ENCODE measurements around the gene CPA3.

- TF ChIP-seq, protein P1, sequence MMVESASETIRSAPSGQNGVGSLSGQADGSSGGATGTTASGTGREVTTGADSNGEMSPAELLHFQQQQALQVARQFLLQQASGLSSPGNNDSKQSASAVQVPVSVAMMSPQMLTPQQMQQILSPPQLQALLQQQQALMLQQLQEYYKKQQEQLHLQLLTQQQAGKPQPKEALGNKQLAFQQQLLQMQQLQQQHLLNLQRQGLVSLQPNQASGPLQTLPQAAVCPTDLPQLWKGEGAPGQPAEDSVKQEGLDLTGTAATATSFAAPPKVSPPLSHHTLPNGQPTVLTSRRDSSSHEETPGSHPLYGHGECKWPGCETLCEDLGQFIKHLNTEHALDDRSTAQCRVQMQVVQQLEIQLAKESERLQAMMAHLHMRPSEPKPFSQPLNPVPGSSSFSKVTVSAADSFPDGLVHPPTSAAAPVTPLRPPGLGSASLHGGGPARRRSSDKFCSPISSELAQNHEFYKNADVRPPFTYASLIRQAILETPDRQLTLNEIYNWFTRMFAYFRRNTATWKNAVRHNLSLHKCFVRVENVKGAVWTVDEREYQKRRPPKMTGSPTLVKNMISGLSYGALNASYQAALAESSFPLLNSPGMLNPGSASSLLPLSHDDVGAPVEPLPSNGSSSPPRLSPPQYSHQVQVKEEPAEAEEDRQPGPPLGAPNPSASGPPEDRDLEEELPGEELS (CRISPR knock-in tag; IDR thresholded peaks at IDR 0.05) = no peak
- no peak for TF ChIP-seq FOXJ3 (CRISPR knock-in tag; IDR thresholded peaks at IDR 0.05; ENCODE audit: borderline replicate concordance)
These were observed 8.3 kb downstream of the CPA3 start for GRCh38 chr3:148873270-148873927.
